Measurements from ENCODE around the gene GAREM1.

GAREM1 gene

GRCh38 chr18:32435631-32436500 lies 34.8 kb downstream of the GAREM1 start:
- CTCF ChIA-PET = no interaction called here
- DNase-seq (ENCODE audit: low read depth, low spot score) = no peak
- POLR2A ChIA-PET = no interaction called here
- TF ChIP-seq, protein P1, sequence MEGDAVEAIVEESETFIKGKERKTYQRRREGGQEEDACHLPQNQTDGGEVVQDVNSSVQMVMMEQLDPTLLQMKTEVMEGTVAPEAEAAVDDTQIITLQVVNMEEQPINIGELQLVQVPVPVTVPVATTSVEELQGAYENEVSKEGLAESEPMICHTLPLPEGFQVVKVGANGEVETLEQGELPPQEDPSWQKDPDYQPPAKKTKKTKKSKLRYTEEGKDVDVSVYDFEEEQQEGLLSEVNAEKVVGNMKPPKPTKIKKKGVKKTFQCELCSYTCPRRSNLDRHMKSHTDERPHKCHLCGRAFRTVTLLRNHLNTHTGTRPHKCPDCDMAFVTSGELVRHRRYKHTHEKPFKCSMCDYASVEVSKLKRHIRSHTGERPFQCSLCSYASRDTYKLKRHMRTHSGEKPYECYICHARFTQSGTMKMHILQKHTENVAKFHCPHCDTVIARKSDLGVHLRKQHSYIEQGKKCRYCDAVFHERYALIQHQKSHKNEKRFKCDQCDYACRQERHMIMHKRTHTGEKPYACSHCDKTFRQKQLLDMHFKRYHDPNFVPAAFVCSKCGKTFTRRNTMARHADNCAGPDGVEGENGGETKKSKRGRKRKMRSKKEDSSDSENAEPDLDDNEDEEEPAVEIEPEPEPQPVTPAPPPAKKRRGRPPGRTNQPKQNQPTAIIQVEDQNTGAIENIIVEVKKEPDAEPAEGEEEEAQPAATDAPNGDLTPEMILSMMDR (IDR thresholded peaks at IDR 0.05; ENCODE audit: insufficient read depth, low read length, missing control alignments) = no peak
- H3K4me3 ChIP-seq (ENCODE audit: low read depth, low read length) = no peak overlapping the region

- ChIA-PET CTCF (no interaction called here), POLR2A (no interaction called here)
- H3K4me3 ChIP-seq (ENCODE audit: low read depth, low read length) = no peak overlapping the region
- no peak for DNase-seq (ENCODE audit: low read depth, low spot score)
- TF ChIP-seq, protein P1 (IDR thresholded peaks at IDR 0.05; ENCODE audit: insufficient read depth, low read length, missing control alignments) = no peak
These were observed 38.9 kb downstream of the GAREM1 start for GRCh38 chr18:32431753-32432152.

DNA sequence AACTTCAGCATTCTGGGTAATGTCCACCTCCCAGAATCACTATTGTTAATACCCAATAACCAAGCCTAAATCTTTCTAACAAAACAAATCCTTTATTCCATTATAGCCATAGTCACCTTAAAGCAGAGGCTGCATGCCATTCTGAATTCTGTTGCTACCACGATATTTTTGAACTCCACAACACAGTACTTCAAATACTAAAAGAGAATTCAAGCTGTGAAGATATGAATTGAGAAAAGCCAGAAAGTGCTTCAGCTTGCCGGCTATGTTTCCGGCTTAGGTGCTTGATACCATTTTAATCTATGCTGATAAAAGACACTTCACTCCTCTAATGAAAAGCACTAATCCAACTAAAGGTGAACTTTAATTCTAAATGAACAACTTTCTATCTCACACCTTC lies 41.3 kb downstream of the GAREM1 start:
- CTCF ChIA-PET = no interaction called here
- TF ChIP-seq, protein P1 (IDR thresholded peaks at IDR 0.05; ENCODE audit: insufficient read depth, low read length, missing control alignments) = no peak
- DNase-seq (ENCODE audit: low read depth, low spot score) = no peak
- POLR2A ChIA-PET = no interaction called here
- H3K4me3 ChIP-seq (ENCODE audit: low read depth, low read length) = no peak overlapping the region

GRCh38 chr18:32427084-32427900 lies 43.4 kb downstream of the GAREM1 start:
- H3K4me3 ChIP-seq (ENCODE audit: low read depth, low read length) = no peak overlapping the region
- ChIA-PET POLR2A (no interaction called here), CTCF (interaction anchor here (0.7 to 1.7 kb wide), 3 partner anchors 11 to 155 kb away, joined by 3 to 7 read pairs (median 4); no protein-coding TSS in a partner anchor)
- TF ChIP-seq, protein P1 (IDR thresholded peaks at IDR 0.05; ENCODE audit: insufficient read depth, low read length, missing control alignments) = no peak
- DNase-seq (ENCODE audit: low read depth, low spot score) = no peak

GRCh38 chr18:32425466-32425865 lies 45.2 kb downstream of the GAREM1 start:
- TF ChIP-seq, protein P1 (IDR thresholded peaks at IDR 0.05; ENCODE audit: insufficient read depth, low read length, missing control alignments) = no peak
- no peak for DNase-seq (ENCODE audit: low read depth, low spot score)
- ChIA-PET POLR2A (no interaction called here), CTCF (interaction anchor here (1.0 kb wide), 1 partner anchor 154 kb away, joined by 3 read pairs; no protein-coding TSS in a partner anchor)
- H3K4me3 ChIP-seq (ENCODE audit: low read depth, low read length) = no peak overlapping the region

GRCh38 chr18:32424696-32425095 lies 46.0 kb downstream of the GAREM1 start:
- no peak for DNase-seq (ENCODE audit: low read depth, low spot score)
- POLR2A ChIA-PET = no interaction called here
- no peak overlapping the region for H3K4me3 ChIP-seq (ENCODE audit: low read depth, low read length)
- TF ChIP-seq, protein P1 (IDR thresholded peaks at IDR 0.05; ENCODE audit: insufficient read depth, low read length, missing control alignments) = no peak
- CTCF ChIA-PET = interaction anchor here (1.0 kb wide), 1 partner anchor 153 kb away, joined by 3 read pairs; no protein-coding TSS in a partner anchor

All from AG04449 (cell line).